ENCODE measurements around the gene IRF2BP1. TPM values are rescaled to one million over a fixed set of nuclear protein-coding genes. Genes with fewer than 3 reads are reported as not detected.
A peak's percentile ranks its signal among the peaks of the same experiment; 100 is the strongest.

Gene IRF2BP1
- 32.9 and 36.4 TPM in 2 replicates for total RNA-seq

DNA sequence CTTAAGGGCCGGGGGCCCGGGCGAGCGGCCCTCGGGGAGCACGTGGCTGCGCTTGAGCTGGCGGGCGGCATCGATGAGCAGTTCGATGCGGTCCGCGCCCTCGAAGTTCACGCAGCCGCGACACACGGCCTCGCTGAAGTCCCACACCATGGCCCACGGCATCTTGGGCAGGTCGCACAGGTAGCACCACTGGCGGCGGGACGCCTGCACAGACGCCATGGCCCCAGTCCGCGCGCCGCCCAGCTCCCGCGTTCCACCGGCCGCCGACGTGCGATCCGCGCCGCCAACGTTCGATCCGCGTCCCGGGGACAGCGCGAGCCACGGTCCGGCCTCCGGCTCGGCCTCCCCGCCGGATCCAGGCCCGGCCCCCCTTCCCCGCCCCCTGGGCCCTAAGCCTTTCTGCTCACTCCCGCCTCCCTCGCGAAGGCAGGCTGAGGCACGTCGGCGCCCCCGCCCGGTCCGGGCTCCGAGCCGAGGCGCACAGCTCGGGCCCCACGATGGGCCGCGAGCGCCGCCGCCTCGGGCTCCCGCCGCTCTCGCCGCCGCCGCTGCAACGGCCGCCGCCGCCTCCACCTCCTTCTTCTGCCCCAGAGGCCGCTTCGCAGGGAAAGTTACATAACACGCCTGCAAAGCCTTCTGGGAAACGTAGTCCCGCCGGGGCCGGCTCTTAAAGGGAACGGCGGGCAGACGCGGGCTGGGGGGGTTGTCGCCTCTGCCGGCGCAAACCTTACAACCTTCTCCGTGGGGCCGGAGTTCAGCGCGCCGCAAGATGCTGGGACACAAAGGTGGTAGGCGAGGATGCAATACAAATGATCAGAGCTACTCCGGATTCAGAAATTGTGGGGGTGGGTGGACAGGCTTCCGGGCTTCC is at the start of gene IRF2BP1:
Gene IRF2BP1 (minus strand): TSS at position 586 of the 871 bp plus-strand sequence. CDS start 367 bp downstream, at position 219.
- peak within 1 kb of the TSS; percentile 81 for H3K4me3 ChIP-seq (ENCODE audit: low read depth, low read length)
- no peaks in the 10 kb centered on the region for H3K27me3 ChIP-seq (ENCODE audit: control insufficient read depth, insufficient read depth, low read length)
- peaks cover 1% of the 10 kb centered on the region for H3K36me3 ChIP-seq (ENCODE audit: control insufficient read depth, insufficient read depth, low read length)
- TF ChIP-seq CTCF (IDR thresholded peaks at IDR 0.05; ENCODE audit: insufficient read depth, low read length, poor library complexity, severe bottlenecking) = no peak
- peak; percentile 80 for DNase-seq (ENCODE audit: low read depth)

DNA sequence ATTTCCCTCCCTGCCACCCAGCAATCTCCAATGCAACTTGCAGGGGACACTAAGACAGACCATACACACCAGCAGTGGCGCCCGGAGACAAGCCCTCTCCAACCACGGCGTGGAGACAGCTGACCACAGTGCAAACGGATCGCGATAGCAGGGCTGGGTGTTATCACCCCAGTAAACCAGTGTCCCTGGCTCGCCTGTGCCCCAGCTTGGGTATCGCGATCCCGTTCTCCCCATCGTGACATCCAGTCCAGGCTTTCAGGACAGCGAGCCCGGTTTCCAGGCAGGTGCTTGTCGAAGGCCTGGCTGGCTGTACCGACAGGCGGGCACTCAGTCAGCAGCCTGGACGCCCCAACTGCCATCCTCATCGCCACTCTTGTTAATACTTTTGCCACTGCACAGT is 49.3 kb upstream of the IRF2BP1 start:
- Histone ChIP-seq H3K36me3 (ENCODE audit: control insufficient read depth, insufficient read depth, low read length) (no peaks in the 10 kb centered on the region), H3K27me3 (ENCODE audit: control insufficient read depth, insufficient read depth, low read length) (peaks cover 14% of the 10 kb centered on the region), H3K4me3 (ENCODE audit: low read depth, low read length) (no peak overlapping the region)
- TF ChIP-seq CTCF (IDR thresholded peaks at IDR 0.05; ENCODE audit: insufficient read depth, low read length, poor library complexity, severe bottlenecking) = no peak
- no peak for DNase-seq (ENCODE audit: low read depth)

GRCh38 chr19:45934551-45935230 is 48.8 kb upstream of the IRF2BP1 start:
- TF ChIP-seq CTCF (IDR thresholded peaks at IDR 0.05; ENCODE audit: insufficient read depth, low read length, poor library complexity, severe bottlenecking) = no peak
- no peak for DNase-seq (ENCODE audit: low read depth)
- peaks cover 12% of the 10 kb centered on the region for H3K27me3 ChIP-seq (ENCODE audit: control insufficient read depth, insufficient read depth, low read length)
- H3K36me3 ChIP-seq (ENCODE audit: control insufficient read depth, insufficient read depth, low read length) = no peaks in the 10 kb centered on the region
- no peak overlapping the region for H3K4me3 ChIP-seq (ENCODE audit: low read depth, low read length)

- no peaks in the 10 kb centered on the region for H3K36me3 ChIP-seq (ENCODE audit: control insufficient read depth, insufficient read depth, low read length)
- no peak for TF ChIP-seq CTCF (IDR thresholded peaks at IDR 0.05; ENCODE audit: insufficient read depth, low read length, poor library complexity, severe bottlenecking)
- H3K4me3 ChIP-seq (ENCODE audit: low read depth, low read length) = no peak overlapping the region
- H3K27me3 ChIP-seq (ENCODE audit: control insufficient read depth, insufficient read depth, low read length) = peaks cover 10% of the 10 kb centered on the region
- DNase-seq (ENCODE audit: low read depth) = no peak
These were observed 47.8 kb upstream of the IRF2BP1 start for GRCh38 chr19:45933759-45934158.

- H3K36me3 ChIP-seq (ENCODE audit: control insufficient read depth, insufficient read depth, low read length) = no peaks in the 10 kb centered on the region
- no peak overlapping the region for H3K4me3 ChIP-seq (ENCODE audit: low read depth, low read length)
- H3K27me3 ChIP-seq (ENCODE audit: control insufficient read depth, insufficient read depth, low read length) = peaks cover 7% of the 10 kb centered on the region
- TF ChIP-seq CTCF (IDR thresholded peaks at IDR 0.05; ENCODE audit: insufficient read depth, low read length, poor library complexity, severe bottlenecking) = no peak
- DNase-seq (ENCODE audit: low read depth) = no peak
These were observed 45.1 kb upstream of the IRF2BP1 start for GRCh38 chr19:45931055-45931454.
